HEK293T (cell line): ENCODE data around the gene REX1BD.

ENCODE experiments used
- CTCF ChIA-PET: fragments of 350-600 bp; formaldehyde crosslinking; extraction: SDS; loops from one replicate; lab custom pipeline; 2021; ENCODE audit warnings: antibody characterized with exemption, inconsistent platforms; lab: Yijun Ruan, JAX
- POLR2A ChIA-PET: fragments of 350-600 bp; formaldehyde crosslinking; extraction: SDS; loops from one replicate; lab custom pipeline; 2020; ENCODE audit warnings: antibody characterized with exemption, inconsistent platforms; lab: Yijun Ruan, JAX
- DNase-seq: peaks from one replicate; pipeline ENCODE4 v3.0.0; 2012; ENCODE audit warnings: mixed read lengths; ENCODE audit errors: extremely low spot score
- ARNT ChIP-seq: fragments of 450-650 bp; IDR thresholded peaks from 2 replicates; pipeline ENCODE4 v1.6.1; 2017; ENCODE audit warnings: mild to moderate bottlenecking
- BHLHE40 ChIP-seq: fragments of 450-650 bp; IDR thresholded peaks from 2 replicates; pipeline ENCODE4 v1.6.1; 2016; ENCODE audit warnings: mild to moderate bottlenecking, moderate library complexity, borderline replicate concordance
- CTBP1 ChIP-seq: fragments of 450-650 bp; IDR thresholded peaks from 2 replicates; pipeline ENCODE4 v1.6.1; 2016; ENCODE audit warnings: borderline replicate concordance
- ELF4 ChIP-seq: fragments of 450-650 bp; IDR thresholded peaks from 2 replicates; pipeline ENCODE4 v1.6.1; 2017; ENCODE audit warnings: antibody characterized with exemption
- FOXA1 ChIP-seq: fragments of 450-650 bp; IDR thresholded peaks from 2 replicates; pipeline ENCODE4 v1.6.1; 2016; ENCODE audit warnings: mild to moderate bottlenecking
- FOXK2 ChIP-seq: fragments of 450-650 bp; IDR thresholded peaks from 2 replicates; pipeline ENCODE4 v1.6.1; 2016; ENCODE audit warnings: mild to moderate bottlenecking
- FOXM1 ChIP-seq: fragments of 450-650 bp; IDR thresholded peaks from 2 replicates; pipeline ENCODE4 v1.6.1; 2017; ENCODE audit warnings: mild to moderate bottlenecking, borderline replicate concordance
- HDGF ChIP-seq: fragments of 450-650 bp; IDR thresholded peaks from 2 replicates; pipeline ENCODE4 v1.6.1; 2017; ENCODE audit warnings: antibody characterized with exemption, borderline replicate concordance
- L3MBTL2 ChIP-seq: fragments of 450-650 bp; conservative IDR thresholded peaks from 2 replicates; pipeline ENCODE4 v1.6.1; 2016; ENCODE audit warnings: mild to moderate bottlenecking
- LEF1 ChIP-seq: fragments of 450-650 bp; IDR thresholded peaks from 2 replicates; pipeline ENCODE4 v1.6.1; 2017; ENCODE audit warnings: mild to moderate bottlenecking, borderline replicate concordance
- NFRKB ChIP-seq: fragments of 450-650 bp; IDR thresholded peaks from 2 replicates; pipeline ENCODE4 v1.6.1; 2016; ENCODE audit warnings: mild to moderate bottlenecking, moderate library complexity
- SP1 ChIP-seq: fragments of 450-650 bp; IDR thresholded peaks from 2 replicates; pipeline ENCODE4 v1.6.1; 2017
- SUZ12 ChIP-seq: fragments of 450-650 bp; IDR thresholded peaks from 2 replicates; pipeline ENCODE4 v1.6.1; 2016; ENCODE audit warnings: mild to moderate bottlenecking
- TARDBP ChIP-seq: fragments of 450-650 bp; IDR thresholded peaks from 2 replicates; pipeline ENCODE4 v1.6.1; 2016
- ZNF384 ChIP-seq: fragments of 450-650 bp; IDR thresholded peaks from 2 replicates; pipeline ENCODE4 v1.6.1; 2016
- TF ChIP-seq, protein P1 (sequence below): fragments of 450-650 bp; IDR thresholded peaks from 2 replicates; pipeline ENCODE4 v1.6.1; 2016

Gene REX1BD

DNA sequence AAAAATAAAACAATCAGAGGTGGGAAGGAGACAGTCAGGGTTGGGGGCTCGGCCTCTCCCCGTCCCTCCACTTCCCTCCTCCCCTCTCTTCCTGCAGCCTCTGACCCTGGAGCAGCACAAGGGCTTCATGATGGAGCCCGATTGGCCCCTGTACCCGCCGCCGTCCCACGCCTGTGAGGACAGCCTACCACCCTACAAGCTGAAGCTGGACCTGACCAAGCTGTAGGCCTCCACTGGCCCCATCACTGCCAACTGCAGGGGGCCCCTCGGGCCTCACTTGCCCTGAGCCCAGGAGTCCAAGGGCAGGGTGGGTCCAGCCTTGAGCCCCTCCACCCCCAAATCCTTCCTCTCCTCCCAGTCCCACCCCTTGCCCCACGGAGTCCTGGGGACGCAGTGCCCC is 31.7 kb downstream of the REX1BD start:
- CTCF ChIA-PET = no interaction called here

DNA sequence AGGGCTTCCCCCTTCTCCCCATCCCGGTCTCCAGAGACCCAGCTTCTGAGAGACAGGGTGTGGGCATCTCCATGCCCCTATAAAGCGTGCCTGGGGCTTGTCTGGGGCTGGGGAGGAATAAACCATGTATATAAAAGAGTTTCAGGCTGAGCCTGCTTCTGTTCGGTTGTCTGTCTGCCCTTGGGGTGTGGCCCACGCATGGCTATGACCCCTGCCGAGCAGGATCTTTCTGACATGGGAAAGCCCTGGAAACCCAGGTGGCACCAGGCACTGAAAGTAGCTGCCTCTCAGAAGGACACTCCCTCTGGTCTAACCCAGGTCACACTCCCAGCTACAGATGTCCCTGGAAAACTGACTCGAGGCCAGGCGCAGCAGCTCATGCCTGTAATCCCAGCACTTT is 32.3 kb downstream of the REX1BD start:
- TF ChIP-seq ELF4 = no peak
- TF ChIP-seq LEF1 = no peak
- TF ChIP-seq CTBP1 = no peak
- TF ChIP-seq FOXK2 = no peak
- no peak for TF ChIP-seq FOXM1
- no peak for TF ChIP-seq L3MBTL2
- TF ChIP-seq SP1 = no peak
- TF ChIP-seq, protein P1, sequence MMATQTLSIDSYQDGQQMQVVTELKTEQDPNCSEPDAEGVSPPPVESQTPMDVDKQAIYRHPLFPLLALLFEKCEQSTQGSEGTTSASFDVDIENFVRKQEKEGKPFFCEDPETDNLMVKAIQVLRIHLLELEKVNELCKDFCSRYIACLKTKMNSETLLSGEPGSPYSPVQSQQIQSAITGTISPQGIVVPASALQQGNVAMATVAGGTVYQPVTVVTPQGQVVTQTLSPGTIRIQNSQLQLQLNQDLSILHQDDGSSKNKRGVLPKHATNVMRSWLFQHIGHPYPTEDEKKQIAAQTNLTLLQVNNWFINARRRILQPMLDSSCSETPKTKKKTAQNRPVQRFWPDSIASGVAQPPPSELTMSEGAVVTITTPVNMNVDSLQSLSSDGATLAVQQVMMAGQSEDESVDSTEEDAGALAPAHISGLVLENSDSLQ = no peak
- no peak for TF ChIP-seq NFRKB
- no peak for TF ChIP-seq HDGF
- CTCF ChIA-PET = interaction anchor here (0.8 kb wide), 1 partner anchor 32 kb away, joined by 3 read pairs; the partner anchor contains the start of gene REX1BD
- POLR2A ChIA-PET = no interaction called here
- DNase-seq = no peak

More for the DNA sequence above, 31.7 kb downstream of the REX1BD start:
- POLR2A ChIA-PET = no interaction called here
- DNase-seq = no peak
- TF ChIP-seq BHLHE40 (no peak), ARNT (no peak), SUZ12 (no peak), L3MBTL2 (no peak), ELF4 (no peak), TARDBP (no peak), FOXA1 (no peak), NFRKB (no peak)
- TF ChIP-seq, protein P1 = no peak

DNA sequence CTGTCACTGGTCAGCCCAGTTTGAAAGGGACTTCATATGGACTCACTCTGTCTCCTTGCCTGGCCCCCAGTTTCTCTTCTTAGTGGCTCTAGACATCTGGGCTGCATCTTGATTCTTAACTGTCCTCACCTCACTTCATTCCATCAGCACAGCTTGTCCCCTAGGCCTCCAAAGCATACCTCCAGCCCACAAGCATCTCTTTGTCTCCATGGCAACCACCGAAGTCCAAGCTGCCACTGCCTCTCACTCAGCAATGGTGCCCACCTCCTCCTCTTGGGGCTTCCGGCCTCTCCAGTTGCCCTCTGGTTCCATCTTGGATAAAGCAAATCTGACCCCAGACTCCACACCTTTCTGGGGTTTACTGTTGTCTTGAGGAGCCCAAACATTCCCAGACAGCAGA is 38.3 kb downstream of the REX1BD start:
- ChIA-PET POLR2A (interaction anchor here (0.6 kb wide), 1 partner anchor 16 kb away, joined by 3 read pairs; no protein-coding TSS in a partner anchor), CTCF (no interaction called here)
- no peak for DNase-seq
- TF ChIP-seq ZNF384 (no peak), BHLHE40 (no peak), ELF4 (no peak), SUZ12 (no peak), L3MBTL2 (no peak), SP1 (no peak), TARDBP (no peak), FOXK2 (no peak), HDGF (no peak), CTBP1 (no peak), FOXM1 (no peak), LEF1 (no peak), NFRKB (no peak), FOXA1 (no peak), ARNT (no peak)
- TF ChIP-seq, protein P1 = no peak

DNA sequence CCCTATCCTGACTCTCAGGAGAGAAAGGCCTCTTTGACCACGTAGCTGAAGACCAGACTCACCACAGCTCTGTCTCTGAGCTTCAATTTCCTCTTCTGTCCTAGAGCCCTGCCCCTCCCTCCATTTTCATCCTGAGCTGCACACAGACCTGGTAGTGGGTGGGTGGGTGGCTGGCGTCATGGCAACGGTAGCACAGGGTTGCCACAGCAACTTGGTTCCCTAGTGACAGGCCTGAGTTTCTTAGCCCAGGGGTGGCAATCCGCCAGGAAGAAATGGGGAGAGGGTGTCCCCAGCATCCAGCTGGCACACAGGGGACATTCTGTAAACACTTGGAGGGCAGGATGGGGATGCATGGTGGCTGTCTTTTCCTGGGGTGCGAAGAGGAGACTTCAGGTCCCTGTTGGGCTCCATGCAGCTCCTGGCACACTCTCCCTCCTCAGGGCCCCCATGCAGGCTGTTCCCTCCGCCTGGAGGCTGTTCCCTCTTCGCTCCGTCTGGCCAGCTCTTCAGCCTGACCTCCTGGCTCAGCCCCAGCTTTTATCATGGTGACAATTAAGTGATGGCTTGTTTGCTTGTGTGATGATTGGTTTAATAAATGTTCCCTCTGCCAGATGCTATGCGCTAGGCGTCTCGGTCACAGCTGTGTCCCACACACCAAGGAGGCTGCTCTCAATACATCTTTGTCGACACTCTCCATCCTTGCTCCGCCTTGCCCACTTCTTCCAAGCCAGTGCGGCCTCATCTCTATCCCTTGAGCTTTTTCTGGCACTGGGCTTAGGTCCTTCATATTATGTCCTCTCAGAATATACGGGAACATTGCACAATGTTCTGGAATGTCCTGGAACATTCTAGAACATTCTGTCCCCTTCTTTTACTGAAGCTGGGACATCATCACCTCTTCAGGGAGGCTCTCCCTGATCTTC is 40.8 kb downstream of the REX1BD start:
- ChIA-PET POLR2A (interaction anchor here (1.4 kb wide), 1 partner anchor 40 kb away, joined by 4 read pairs; no protein-coding TSS in a partner anchor), CTCF (no interaction called here)
- DNase-seq = no peak
- no peak for TF ChIP-seq LEF1
- no peak for TF ChIP-seq FOXM1
- TF ChIP-seq CTBP1 = no peak
- TF ChIP-seq TARDBP = no peak
- no peak for TF ChIP-seq SUZ12

DNA sequence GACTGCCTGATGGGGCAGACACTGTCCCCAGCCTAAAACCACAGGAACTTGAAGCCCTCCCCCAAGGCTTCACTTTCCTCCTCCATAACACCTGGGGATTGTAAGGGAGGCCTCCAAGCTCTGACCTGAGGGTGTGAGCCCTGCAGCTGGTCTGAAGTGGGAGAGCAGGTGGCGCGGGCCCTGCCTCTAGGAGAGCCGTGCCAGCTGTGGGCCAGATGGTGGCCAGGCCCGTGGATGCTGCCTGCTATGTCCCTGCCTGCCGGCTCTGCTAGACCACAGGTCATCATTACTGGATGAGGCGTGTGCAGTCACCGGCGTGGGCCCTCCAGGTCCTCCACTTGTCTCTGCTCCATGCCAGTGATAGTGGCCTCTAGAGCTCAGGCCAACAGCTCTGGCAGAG is 44.7 kb downstream of the REX1BD start:
- CTCF ChIA-PET = no interaction called here
- POLR2A ChIA-PET = no interaction called here
- TF ChIP-seq NFRKB = no peak
- TF ChIP-seq BHLHE40 = no peak
- TF ChIP-seq FOXK2 = no peak
- TF ChIP-seq HDGF = no peak
- TF ChIP-seq, protein P1 = no peak
- TF ChIP-seq TARDBP = no peak
- TF ChIP-seq FOXM1 = no peak
- no peak for TF ChIP-seq SUZ12
- TF ChIP-seq ELF4 = no peak
- no peak for TF ChIP-seq SP1
- no peak for TF ChIP-seq ARNT
- no peak for TF ChIP-seq ZNF384
- TF ChIP-seq FOXA1 = no peak
- TF ChIP-seq LEF1 = no peak
- TF ChIP-seq CTBP1 = no peak
- no peak for TF ChIP-seq L3MBTL2
- no peak for DNase-seq
